GDM1 (cell line): Measurements from ENCODE around the gene OR6B1.
"Not testable (repeated sequence)": the region's sequence is repeated elsewhere in the genome, so short reads cannot be mapped to it uniquely, and the experiment has no call there.

Source experiments
- DNase-seq: peaks from one replicate; lab custom pipeline; 2025; lab: John Stamatoyannopoulos, UW

Gene OR6B1

DNA sequence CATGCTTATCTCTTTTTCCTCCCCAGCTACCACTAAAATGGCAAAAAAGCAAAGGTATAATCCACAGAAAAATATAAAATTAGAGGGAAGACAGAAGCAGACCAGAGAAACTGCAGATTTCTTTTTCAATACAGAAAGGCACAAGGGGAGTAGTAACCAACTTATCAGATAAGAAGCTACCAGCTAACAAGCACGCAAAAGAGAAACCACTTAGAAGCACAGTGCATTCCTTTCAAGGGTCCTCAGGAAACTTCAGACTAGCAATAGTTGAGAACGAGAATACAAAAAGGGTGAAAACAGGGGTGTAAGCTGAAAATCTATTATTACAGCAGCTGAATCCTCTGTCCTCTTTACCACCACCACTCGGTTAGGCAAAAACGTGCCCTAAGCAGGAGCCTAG, 38.8 kb downstream of the OR6B1 start:
- DNase-seq: no peak

GRCh38 chr7:144048648-144049047, 48.5 kb downstream of the OR6B1 start, which contains the start of gene OR2A5:
Gene OR2A5 (plus strand): TSS chr7:144048948. CDS start chr7:144050402, 1,454 bp downstream.
- no peak for DNase-seq

DNA sequence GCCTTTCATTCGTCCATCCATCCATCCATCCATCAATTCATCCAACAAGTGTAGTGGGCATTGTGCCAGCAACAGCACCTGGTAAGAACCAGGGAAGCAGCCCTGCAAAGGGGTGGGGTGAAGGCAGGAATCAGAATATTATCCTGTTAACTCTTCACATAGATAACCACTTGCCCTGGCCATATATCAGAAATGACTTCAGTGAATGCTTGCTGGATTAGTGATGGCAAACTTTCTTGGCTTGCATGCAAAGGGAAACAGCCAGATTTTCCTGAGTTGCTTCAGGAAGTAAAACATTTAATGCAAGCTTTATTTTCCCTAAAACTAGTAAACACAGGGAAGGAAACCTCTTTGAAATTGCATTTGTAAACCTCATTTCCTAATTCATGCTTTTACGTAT, 49.4 kb downstream of the OR6B1 start:
- no peak for DNase-seq

- DNase-seq: no peak
Observed at GRCh38 chr7:144050093-144050492, 50.0 kb downstream of the OR6B1 start.

DNA sequence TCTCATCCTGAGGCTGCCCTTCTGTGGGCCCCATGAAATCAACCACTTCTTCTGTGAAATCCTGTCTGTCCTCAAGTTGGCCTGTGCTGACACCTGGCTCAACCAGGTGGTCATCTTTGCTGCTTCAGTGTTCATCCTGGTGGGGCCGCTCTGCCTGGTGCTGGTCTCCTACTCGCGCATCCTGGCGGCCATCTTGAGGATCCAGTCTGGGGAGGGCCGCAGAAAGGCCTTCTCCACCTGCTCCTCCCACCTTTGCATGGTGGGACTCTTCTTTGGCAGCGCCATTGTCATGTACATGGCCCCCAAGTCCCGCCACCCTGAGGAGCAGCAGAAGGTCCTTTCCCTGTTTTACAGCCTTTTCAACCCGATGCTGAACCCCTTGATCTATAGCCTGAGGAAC, 50.8 kb downstream of the OR6B1 start:
- not testable (repeated sequence) for DNase-seq

- DNase-seq: no peak
Observed at GRCh38 chr7:144057954-144058353, 57.8 kb downstream of the OR6B1 start.
